AG09309 (cell line): ENCODE results near the gene DPYD.

ENCODE experiments used
- DNase-seq: peaks from one replicate; pipeline ENCODE4 v3.0.0-alpha.2; 2010; ENCODE audit warnings: low read depth
- H3K4me3 ChIP-seq: 2 replicates; pipeline ENCODE4 v1.5.1; 2011; ENCODE audit warnings: mild to moderate bottlenecking, low read depth, low read length, moderate library complexity; ENCODE audit not compliant: control insufficient read depth
- CTCF ChIP-seq: IDR thresholded peaks from 2 replicates; pipeline ENCODE4 v1.5.1; 2011; ENCODE audit warnings: mild to moderate bottlenecking, low read depth, low read length, inconsistent platforms; ENCODE audit not compliant: insufficient read depth, control insufficient read depth; ENCODE audit errors: missing control alignments

The DPYD gene

GRCh38 chr1:97649591-97649990 lies 271.2 kb downstream of the DPYD start:
- DNase-seq: no peak
- H3K4me3 ChIP-seq: no peak overlapping the region
- TF ChIP-seq CTCF: no peak

DNA sequence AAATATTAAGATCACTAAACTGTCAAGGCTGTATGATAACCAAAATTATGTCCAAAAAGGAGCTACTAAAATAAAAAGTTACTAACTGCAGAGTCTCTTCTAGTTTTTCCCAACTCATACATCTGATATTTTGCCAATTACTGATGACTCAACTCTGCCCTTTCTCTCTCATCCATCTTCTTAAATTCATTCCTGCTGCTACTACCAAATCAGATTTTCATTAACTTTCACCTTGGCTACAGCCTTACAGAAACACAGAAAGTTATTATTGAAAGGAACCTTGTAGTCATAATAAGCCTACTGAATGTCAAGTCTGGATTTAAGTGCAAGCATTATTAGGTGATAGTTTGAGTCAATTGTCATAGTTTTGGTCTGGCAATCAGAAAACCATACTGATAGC lies 273.1 kb downstream of the DPYD start:
- no peak overlapping the region for H3K4me3 ChIP-seq
- DNase-seq: peak; percentile 28
- TF ChIP-seq CTCF: no peak

DNA sequence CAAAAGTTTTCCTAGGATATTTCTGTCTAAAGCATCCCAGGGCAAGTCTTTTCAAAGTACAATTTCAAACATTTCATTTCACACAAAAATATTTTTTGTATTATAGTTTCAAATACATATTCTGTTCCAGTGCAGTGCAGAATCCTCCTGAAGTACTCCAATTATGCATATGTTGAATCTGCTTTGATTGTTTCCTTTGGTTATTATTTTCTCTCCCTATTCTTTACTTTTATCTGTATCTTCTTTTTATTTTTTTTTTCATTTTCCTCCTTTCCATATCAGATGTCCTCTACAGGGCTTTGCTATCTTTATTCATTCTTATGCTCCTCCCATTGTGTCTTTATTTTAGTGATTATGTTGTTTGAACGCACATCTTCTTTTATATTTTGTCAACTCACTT lies 274.8 kb downstream of the DPYD start:
- no peak for TF ChIP-seq CTCF
- no peak overlapping the region for H3K4me3 ChIP-seq
- DNase-seq: no peak

GRCh38 chr1:97640677-97641076 lies 280.2 kb downstream of the DPYD start:
- H3K4me3 ChIP-seq: no peak overlapping the region
- DNase-seq: no peak
- TF ChIP-seq CTCF: no peak

DNA sequence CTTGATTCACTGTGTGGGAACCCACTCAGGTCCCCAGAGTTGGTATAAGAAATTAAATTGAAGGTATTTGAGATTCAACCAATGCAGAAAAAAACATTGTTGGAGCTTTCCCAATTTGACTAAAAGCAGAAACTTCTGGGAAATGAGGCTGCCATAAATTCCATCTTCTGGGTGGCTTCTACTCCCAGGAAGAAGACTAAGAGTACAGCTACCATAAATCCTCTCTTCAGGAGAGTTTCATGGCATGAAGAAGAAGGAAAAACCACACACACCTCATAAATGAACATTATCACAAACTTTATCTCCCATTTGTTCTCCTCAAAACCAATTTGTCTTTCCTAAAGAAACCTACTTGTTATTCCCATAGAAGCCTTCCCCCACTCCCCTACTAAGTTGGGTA lies 283.9 kb downstream of the DPYD start:
- no peak overlapping the region for H3K4me3 ChIP-seq
- peak; percentile 55 for DNase-seq
- TF ChIP-seq CTCF: no peak

DNA sequence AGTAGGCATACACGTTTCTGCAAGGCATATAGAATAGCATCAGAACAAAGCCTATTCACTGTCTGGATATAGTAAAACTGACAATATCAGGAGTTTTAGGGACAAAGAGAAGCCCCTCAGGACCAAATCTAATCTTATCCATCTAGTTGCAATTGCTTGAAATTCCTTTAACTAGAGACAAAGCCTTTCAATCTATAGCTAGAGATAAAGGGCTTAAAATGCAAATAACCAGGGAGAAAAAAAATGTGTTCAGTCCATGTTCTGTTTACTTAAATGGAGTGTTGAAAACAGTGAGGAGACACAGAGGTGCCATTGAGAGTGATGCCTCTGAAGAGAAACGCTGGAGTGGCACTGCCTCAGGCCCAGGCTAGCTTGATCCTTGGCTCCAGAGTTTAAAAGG lies 286.1 kb downstream of the DPYD start:
- H3K4me3 ChIP-seq: no peak overlapping the region
- no peak for TF ChIP-seq CTCF
- DNase-seq: no peak

DNA sequence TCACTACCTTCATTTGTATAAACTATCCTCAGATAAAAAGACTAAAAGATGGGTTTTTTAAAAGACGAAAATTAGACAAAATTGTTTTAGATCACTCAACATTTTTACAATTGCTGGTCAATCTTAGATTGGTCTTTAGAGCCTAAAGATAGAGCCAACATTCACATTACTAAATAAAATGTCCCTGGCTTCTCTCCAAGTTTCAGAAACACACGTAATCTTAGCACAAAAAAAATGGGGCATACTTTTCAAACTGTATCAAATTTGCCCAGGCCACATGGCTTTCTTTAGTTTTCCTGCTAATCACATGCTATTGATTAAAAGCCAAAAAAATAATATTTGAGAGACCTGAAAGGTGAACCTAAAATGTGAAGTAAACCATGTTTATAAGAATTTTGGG lies 288.1 kb downstream of the DPYD start:
- no peak for DNase-seq
- no peak for TF ChIP-seq CTCF
- no peak overlapping the region for H3K4me3 ChIP-seq
